ENCODE data around the gene TUBD1.

DNA sequence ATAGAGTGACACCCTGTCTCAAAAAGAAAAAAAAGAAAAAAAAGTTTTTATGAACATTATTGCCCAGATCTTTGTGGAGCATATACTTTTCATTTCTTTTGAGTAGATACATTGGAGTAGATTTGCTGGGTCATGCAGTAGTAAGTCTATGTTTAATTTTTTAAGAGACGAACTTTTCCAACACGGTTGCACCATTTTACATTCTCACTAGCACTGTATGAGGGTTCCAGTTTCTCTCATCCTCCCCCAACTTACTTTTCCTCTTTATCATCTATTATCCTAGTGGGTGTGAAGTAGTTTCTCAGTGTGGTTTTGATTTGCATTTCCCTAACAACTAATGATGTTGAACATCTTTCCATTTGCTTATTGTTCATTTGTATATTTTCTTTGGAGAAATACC lies 10.7 kb upstream of the TUBD1 start:
- TF ChIP-seq, protein P1, sequence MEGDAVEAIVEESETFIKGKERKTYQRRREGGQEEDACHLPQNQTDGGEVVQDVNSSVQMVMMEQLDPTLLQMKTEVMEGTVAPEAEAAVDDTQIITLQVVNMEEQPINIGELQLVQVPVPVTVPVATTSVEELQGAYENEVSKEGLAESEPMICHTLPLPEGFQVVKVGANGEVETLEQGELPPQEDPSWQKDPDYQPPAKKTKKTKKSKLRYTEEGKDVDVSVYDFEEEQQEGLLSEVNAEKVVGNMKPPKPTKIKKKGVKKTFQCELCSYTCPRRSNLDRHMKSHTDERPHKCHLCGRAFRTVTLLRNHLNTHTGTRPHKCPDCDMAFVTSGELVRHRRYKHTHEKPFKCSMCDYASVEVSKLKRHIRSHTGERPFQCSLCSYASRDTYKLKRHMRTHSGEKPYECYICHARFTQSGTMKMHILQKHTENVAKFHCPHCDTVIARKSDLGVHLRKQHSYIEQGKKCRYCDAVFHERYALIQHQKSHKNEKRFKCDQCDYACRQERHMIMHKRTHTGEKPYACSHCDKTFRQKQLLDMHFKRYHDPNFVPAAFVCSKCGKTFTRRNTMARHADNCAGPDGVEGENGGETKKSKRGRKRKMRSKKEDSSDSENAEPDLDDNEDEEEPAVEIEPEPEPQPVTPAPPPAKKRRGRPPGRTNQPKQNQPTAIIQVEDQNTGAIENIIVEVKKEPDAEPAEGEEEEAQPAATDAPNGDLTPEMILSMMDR (IDR thresholded peaks at IDR 0.05; ENCODE audit: low read depth, low read length), result no peak
- no peak for TF ChIP-seq EZH2phosphoT487 (IDR thresholded peaks at IDR 0.05; ENCODE audit: low read depth)
